ENCODE results near the gene HLA-DMB.

The HLA-DMB gene

DNA sequence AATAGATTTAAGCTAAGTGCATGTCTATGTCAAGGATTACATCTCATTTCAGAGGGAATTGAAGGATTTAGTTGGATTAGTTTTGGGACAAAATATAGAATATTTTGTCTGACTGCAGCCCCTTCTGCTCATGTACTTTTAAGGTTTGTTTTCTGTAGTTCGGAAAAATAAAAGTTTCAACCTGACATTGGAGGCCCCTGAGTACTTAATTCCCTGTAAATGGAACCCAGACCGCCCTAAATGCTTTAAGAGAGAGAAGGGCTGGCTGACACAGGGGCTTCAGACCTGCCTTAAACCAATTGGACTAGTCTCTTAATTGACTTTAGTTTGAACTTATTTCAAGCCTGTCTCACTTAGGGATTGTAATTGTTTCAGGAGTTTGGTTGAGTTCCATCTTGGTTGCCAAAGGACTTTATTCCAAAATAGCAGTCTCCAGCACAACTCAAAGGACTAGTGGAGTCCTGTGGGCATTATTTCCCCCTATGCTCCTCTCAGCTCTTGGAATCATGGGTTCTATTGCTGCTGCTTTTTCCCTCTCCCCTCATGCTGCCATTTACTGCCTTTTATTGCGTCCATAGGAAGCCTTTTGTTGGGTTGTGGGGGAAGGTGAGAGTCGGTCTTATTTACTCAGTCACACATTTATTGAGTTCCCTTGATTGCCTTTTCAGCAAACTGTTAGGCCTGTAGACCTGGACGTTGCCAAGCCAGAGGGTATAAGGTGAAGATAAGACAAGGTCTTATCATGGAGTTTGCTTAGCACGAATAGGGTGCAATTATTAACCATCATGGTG is 42.1 kb upstream of the HLA-DMB start:
- POLR2A ChIA-PET (ENCODE audit: low non-redundant PET), result no interaction called here
- no peak for DNase-seq (ENCODE audit: low spot score)
- TF ChIP-seq, protein P1, sequence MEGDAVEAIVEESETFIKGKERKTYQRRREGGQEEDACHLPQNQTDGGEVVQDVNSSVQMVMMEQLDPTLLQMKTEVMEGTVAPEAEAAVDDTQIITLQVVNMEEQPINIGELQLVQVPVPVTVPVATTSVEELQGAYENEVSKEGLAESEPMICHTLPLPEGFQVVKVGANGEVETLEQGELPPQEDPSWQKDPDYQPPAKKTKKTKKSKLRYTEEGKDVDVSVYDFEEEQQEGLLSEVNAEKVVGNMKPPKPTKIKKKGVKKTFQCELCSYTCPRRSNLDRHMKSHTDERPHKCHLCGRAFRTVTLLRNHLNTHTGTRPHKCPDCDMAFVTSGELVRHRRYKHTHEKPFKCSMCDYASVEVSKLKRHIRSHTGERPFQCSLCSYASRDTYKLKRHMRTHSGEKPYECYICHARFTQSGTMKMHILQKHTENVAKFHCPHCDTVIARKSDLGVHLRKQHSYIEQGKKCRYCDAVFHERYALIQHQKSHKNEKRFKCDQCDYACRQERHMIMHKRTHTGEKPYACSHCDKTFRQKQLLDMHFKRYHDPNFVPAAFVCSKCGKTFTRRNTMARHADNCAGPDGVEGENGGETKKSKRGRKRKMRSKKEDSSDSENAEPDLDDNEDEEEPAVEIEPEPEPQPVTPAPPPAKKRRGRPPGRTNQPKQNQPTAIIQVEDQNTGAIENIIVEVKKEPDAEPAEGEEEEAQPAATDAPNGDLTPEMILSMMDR (conservative IDR thresholded peaks at IDR 0.05; ENCODE audit: low read depth), result no peak
- CTCF ChIA-PET, result interaction anchor here (0.7 to 2.5 kb wide), 2 partner anchors 49 to 50 kb away, joined by 4 to 21 read pairs; no protein-coding TSS in a partner anchor
- H3K27ac ChIP-seq, result no peak overlapping the region

DNA sequence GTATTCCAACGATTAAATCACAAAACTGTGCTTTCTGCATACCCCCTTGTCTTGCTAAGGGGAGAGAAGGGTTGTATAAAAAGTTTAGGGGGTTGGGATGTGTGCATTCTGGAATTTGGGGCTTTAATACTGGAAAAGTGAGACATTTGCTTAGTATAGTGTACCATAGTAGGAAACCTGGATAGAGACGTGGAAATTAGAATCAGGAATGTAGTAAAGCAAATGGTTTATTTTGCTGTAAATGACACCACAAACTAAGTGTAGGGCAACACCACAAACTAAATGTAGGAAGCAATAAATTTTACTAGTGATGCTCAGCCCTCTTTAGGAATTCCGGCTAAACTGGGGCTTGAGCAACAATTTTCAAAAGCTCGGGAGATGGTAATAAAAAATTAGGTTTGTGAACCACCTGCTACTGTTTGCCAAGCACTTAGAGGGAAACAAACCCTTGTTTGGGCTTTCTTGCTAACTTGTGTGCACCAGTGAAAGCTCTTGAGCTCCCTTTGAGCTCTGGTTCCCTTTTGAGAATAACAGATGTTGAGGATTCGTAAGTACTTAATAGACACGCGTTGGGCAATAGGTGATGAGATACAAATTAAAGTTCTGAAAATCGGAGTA is 41.4 kb upstream of the HLA-DMB start:
- ChIA-PET CTCF (interaction anchor here (0.7 to 1.2 kb wide), 2 partner anchors 49 to 114 kb away, joined by 4 to 5 read pairs; no protein-coding TSS in a partner anchor), POLR2A (ENCODE audit: low non-redundant PET) (no interaction called here)
- no peak for DNase-seq (ENCODE audit: low spot score)
- TF ChIP-seq, protein P1 (conservative IDR thresholded peaks at IDR 0.05; ENCODE audit: low read depth), result no peak
- H3K27ac ChIP-seq, result no peak overlapping the region; the same call in 1 of the 2 replicates

DNA sequence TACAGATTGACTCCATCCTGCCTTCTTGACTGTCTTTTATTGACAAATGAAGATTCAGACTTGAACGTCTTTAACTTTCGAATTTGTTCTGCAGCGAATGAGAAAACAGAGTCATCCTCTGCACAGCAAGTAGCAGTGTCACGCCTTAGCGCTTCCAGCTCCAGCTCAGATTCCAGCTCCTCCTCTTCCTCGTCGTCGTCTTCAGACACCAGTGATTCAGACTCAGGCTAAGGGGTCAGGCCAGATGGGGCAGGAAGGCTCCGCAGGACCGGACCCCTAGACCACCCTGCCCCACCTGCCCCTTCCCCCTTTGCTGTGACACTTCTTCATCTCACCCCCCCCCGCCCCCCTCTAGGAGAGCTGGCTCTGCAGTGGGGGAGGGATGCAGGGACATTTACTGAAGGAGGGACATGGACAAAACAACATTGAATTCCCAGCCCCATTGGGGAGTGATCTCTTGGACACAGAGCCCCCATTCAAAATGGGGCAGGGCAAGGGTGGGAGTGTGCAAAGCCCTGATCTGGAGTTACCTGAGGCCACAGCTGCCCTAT is 39.7 kb upstream of the HLA-DMB start:
- TF ChIP-seq, protein P1 (conservative IDR thresholded peaks at IDR 0.05; ENCODE audit: low read depth), result no peak
- peak overlapping the region; percentile 51 for H3K27ac ChIP-seq
- CTCF ChIA-PET, result interaction anchor here (0.6 to 1.3 kb wide), 2 partner anchors 47 to 764 kb away, joined by 3 read pairs; no protein-coding TSS in a partner anchor
- no peak for DNase-seq (ENCODE audit: low spot score)
- POLR2A ChIA-PET (ENCODE audit: low non-redundant PET), result interaction anchor here (1.9 kb wide), 1 partner anchor 9 kb away, joined by 8 read pairs; no protein-coding TSS in a partner anchor

DNA sequence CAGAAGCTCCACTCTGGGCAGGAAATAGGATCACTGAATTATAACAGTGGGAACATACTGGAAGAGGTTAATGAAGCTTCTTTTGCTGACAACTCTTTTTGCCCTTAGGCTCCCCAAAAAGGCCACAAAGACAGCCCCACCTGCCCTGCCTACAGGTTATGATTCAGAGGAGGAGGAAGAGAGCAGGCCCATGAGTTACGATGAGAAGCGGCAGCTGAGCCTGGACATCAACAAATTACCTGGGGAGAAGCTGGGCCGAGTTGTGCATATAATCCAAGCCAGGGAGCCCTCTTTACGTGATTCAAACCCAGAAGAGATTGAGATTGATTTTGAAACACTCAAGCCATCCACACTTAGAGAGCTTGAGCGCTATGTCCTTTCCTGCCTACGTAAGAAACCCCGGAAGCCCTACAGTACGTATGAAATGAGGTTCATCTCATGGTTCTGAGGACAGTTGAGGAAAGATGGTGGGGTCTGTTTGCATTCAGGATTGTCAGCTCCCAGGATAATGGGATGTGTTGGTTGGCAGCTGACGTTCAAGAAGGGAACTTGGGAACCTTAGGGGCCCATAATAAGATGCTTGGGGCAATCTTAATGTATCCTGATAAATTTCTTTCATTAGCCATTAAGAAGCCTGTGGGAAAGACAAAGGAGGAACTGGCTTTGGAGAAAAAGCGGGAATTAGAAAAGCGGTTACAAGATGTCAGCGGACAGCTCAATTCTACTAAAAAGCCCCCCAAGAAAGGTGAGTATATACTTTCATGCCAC is 39.1 kb upstream of the HLA-DMB start:
- TF ChIP-seq, protein P1 (conservative IDR thresholded peaks at IDR 0.05; ENCODE audit: low read depth), result no peak
- H3K27ac ChIP-seq, result no peak overlapping the region
- ChIA-PET CTCF (interaction anchor here (1.3 kb wide), 1 partner anchor 46 kb away, joined by 3 read pairs; no protein-coding TSS in a partner anchor), POLR2A (ENCODE audit: low non-redundant PET) (interaction anchor here (0.6 to 1.9 kb wide), 2 partner anchors 8 to 256 kb away, joined by 3 to 8 read pairs; no protein-coding TSS in a partner anchor)
- DNase-seq (ENCODE audit: low spot score), result no peak

DNA sequence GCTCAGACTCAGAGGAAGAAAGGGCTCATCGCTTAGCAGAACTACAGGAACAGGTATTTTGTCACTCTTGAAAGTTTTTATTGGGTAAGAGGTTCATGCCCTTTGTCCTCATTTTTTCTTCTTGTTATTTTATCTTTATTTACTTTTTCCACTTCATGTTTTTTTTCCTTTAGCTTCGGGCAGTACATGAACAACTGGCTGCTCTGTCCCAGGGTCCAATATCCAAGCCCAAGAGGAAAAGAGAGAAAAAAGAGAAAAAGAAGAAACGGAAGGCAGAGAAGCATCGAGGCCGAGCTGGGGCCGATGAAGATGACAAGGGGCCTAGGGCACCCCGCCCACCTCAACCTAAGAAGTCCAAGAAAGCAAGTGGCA is 37.1 kb upstream of the HLA-DMB start:
- CTCF ChIA-PET, result interaction anchor here (0.7 kb wide), 2 partner anchors 271 to 1820 kb away, joined by 3 to 4 read pairs; partner anchors contain the start of gene TCF19
- 0 out of 2 replicates have a peak overlapping the region, but pooled peaks have one; percentile 21 for H3K27ac ChIP-seq
- TF ChIP-seq, protein P1 (conservative IDR thresholded peaks at IDR 0.05; ENCODE audit: low read depth), result no peak
- POLR2A ChIA-PET (ENCODE audit: low non-redundant PET), result no interaction called here
- no peak for DNase-seq (ENCODE audit: low spot score)

All from RWPE1 (cell line).